Measurements from ENCODE around the gene PDE6A.
"Not testable (repeated sequence)": the region's sequence is repeated elsewhere in the genome, so short reads cannot be mapped to it uniquely, and the experiment has no call there.

The PDE6A gene

DNA sequence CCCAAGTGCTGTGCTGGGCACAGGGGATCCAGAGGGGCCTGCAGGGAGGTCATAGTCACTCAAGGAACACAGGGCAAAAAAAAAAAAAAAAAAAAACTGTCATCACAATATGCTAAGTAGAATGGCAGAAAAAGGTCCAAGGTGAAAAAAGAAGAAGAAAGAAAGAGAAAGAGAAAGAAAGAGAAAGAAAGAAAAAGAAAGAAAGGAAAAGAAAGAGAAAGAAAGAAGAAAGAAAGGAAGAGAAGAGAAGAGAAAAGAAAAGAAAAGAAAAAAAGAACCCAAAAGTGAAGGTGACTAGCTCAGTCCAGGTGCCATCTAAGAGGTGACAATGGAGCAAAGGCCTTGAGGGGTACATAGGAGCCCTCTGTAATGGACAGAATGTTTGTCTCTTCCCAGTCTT, 73.9 kb downstream of the PDE6A start:
- intact Hi-C loops (cut with DNase I): no loop called here

DNA sequence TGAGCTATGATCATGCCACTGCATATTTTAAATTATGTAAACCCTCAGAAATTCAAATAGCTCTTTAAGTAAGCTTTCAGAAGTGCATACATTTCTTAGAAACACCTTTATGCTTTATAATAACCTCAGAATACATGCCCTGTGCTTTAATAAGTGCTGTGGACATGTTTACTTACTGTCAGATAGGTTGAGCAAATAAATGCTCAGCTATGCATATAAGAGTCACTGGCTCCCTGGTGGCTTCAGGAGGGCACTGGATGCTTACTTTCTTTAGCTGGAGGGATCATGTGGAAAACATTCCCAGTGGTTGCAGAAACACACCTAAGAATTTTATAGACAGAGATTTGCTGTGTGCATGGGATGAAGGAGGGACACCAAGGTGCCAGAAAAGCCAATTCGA, 74.4 kb downstream of the PDE6A start:
- intact Hi-C loops (cut with DNase I): no loop called here
- no peak for DNase-seq

More for the DNA sequence above, 73.9 kb downstream of the PDE6A start:
- DNase-seq: no peak

DNA sequence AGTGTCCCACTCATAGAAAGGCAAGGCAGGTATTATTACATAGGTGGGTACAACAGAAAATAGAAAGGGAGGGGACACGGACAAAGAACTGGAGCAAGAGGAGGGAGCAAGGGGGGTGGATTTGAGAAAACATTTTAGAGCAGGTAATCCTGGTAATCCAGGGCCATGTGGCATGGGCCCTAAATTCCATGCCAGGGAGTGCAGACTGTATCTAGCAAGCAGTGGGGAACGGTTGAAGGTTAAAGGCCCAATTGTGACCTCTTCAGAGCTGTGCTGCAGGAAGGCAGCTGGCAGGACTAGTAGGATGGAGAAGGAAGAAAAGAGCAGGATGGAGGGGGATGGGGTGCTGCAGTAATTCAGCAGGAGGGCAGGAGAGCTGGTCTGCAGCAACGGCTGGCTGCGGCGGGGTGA, 75.2 kb downstream of the PDE6A start:
- intact Hi-C loops (cut with DNase I): no loop called here
- no peak for DNase-seq

DNA sequence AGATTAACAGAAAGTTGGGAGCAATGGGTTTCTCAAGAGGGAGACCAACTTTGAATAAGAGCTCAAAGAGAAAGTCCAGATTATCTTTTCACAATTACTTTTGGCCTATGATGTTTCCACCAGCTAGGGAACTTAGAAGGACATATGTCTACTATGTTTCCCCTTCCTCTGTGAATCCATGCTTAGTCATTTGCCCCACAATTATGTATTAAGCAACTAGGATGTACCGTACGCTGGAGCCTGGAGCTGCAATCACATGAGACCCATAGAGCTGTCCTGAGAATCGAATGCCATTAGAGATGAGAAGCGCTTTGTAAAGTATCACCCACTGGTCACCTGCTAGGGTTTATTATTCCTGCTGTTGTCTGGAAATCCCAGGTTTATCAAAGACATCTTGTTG, 78.8 kb downstream of the PDE6A start:
- intact Hi-C loops (cut with DNase I): no loop called here
- DNase-seq: no peak

DNA sequence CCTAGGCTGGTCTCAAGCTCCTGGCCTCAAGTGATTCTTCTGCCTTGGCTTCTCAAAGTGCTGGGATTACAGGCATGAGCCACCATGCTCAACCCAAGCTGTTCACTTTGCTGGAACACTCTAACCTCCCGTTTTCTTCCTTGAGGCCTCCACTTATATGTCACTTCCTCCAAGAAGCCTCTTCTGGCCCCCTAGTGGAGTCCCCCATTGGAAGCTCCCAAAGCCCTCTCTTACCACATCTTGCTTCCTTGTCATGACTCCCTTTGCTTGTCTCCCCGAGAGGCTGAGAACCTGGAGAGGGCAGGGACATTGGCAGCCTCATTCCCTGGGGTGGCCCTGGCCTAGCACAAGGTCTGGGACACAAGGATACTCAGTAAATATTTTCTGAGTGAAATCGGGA, 80.8 kb downstream of the PDE6A start:
- intact Hi-C loops (cut with DNase I): no loop called here
- no peak for DNase-seq

DNA sequence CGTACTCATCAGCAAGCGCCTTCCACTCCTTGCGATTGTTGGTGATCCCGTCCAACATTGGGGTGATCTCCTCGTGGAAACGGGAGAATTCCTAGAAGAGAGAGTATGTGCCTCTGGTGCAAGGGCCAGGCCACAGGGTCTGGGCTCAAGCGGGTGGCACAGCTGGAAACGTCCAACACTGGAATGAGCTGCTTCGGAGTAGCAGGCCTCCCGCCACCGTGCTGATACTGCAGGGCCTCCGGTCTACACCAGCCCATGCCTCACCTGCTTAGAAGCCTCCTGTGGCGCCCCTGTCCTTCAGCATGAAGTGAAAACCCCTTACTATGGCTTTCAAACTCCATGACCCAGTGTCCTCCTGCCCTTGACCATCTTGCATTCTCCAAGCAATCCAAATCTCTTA, 81.4 kb downstream of the PDE6A start:
- intact Hi-C loops (cut with DNase I): no loop called here
- no peak for DNase-seq

DNA sequence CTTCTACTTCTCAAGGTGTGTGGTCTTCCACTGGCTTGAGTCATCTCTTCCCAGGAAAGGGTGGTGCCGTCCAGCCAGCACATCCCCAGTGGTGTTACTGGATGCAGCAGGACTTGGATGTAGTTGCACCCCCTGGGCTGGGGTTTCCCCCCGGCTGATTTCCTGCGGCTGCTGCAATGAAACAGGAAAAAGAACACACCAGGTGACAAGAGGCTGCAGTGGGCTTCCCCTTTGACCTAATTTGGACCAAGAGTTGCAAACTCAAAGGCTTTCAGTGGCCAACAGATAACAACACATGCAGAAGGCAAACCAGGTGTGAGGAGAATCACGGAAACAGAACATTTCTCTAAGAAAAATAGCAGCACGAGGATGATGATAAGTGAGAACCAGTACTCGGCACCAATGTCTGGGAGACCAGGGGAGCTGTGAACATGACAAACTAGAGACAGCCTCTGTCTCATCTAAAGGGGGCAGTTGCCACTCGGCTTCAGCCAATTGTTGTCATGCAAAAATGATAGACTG, 83.7 kb downstream of the PDE6A start:
- intact Hi-C loops (cut with DNase I): no loop called here
- DNase-seq: no peak

DNA sequence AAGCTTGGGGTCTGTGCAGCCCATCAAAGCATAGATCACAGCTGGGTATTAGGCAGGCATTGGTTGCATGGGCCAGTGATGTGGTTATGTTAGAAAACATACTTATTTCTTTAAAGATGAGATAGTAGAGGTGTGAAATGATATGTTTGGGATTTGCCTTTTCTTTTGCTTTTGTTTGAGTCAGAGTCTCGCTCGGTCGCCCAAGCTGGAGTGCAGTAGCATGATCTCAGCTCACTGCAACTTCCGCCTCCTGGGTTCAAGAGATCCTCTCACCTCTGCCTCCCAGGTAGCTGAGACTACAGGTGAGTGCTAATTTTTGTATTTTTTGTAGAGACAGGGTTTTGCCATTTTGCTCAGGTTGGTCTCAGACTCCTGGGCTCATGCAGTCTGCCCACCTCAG, 84.8 kb downstream of the PDE6A start:
- intact Hi-C loops (cut with DNase I): no loop called here
- no peak for DNase-seq

DNA sequence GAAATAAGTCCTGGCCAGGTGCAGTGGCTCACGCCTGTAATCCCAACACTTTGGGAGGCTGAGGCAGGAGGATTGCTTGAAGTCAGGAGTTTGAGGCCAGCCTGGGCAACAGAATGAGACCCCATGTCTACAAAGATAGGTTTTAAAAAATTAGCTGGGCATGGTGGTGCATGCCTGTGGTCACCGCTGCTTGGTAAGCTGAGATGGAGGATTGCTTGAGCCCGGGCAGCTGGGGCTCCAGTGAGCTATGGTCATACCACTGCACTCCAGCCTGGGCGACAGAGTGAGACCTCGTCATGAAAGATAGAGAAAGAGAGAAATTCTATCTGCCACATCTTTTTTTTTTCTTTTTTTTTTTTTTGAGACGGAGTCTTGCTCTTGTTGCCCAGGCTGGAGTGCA, 86.1 kb downstream of the PDE6A start:
- DNase-seq; intact Hi-C loops (cut with DNase I): not testable (repeated sequence)

DNA sequence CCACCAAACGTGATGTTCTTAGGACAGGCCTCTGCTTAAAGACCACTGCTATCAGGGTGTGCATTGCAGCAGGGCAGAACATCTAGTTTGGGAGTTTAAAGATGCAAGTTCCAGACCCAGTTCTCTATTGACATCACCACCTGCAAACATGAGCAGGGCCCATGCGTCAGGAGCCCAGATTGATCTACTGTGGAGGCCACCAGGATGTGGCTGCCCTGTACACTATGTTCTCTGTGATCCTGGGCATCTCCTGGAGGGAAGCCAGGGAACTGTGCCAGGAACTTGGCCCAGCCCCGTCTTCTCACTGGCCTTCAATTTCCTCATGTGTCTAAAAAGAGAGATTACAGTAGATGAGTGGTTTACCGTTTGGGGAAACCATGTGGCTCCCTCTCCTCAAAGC, 87.1 kb downstream of the PDE6A start:
- intact Hi-C loops (cut with DNase I): no loop called here
- DNase-seq: peak in 7 of 10 donors; percentile 23 to 90 (median 51)

DNA sequence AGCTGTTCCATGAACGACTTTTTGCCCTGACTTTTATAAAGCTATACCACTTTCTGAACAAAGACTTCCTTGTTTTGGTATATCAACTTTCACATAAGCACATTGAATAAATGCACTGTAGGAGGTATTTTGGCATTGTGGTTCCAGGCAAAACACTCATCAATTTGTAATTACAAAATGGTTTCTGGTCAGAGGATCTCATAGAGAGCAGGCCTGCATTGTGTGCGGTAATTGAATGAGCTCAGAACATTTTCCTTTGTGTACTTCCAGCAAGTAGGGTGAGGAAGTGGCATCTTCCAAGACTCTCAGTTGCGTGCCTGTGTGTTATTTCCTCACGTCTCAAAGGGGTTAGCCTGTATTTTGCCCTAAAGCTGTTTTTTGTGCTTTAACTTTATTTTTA, 89.2 kb downstream of the PDE6A start:
- DNase-seq: no peak
- intact Hi-C loops (cut with DNase I): no loop called here

DNA sequence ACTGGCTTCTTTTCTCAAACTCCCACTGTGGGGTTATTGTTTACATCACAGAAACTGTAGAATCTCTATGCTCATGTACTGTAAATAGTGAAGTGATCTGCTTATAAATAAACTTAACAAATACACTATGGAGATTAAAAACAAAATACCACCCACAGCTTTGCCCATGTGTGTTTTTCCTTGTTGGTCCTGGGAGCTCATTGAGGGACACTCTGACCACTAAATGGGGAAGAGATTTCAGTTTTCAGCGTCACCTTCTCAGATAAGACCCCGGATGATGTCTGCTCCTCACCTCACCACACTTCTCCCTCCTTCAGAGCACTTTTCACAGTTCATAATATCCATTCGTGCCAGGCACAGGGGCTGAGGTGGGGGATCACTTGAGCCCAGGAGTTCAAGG, 89.7 kb downstream of the PDE6A start:
- intact Hi-C loops (cut with DNase I): loop anchor here (5.0 kb wide), 1 partner anchor 107 kb away; the partner anchor contains the start of gene SLC26A2
- DNase-seq: no peak

DNA sequence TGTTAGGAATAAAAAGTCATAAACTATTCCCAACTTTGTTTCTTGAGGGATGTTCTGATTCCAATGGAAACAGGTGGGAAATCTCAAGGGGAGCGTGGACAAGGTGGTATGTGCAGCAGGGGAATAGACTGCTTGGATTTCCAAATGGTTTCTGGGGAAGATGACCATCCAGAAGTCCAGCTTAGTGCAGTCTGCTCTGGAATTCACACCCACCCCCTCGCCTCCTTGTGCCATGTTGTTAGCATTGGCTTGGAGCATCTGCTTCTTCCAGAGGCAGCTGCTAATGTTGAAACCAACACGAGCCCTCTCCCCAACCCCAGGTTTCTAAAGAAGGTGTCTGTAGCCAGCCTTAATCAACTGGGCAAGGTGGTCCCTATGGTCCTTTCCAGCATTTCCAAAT, 90.9 kb downstream of the PDE6A start:
- intact Hi-C loops (cut with DNase I): loop anchor here (5.0 kb wide), 1 partner anchor 109 kb away; the partner anchor contains the start of gene SLC26A2
- DNase-seq: no peak

DNA sequence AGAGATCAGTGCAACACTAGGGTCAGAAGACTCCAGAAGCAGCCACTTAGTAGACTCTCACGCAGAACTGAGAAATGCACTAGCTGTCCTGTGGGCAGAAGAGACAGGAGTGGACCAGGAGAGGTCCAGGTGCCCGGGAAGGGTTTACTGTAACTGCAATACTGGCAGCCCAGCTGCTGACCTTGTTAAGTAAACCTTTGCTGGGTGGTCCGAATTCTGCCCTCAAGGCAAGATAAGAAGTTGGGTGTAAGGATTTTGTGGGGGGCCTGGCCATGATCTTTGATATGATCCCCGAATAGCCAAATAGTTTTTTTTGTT, 91.3 kb downstream of the PDE6A start:
- no peak for DNase-seq
- intact Hi-C loops (cut with DNase I): loop anchor here (5.0 kb wide), 1 partner anchor 109 kb away; the partner anchor contains the start of gene SLC26A2

DNA sequence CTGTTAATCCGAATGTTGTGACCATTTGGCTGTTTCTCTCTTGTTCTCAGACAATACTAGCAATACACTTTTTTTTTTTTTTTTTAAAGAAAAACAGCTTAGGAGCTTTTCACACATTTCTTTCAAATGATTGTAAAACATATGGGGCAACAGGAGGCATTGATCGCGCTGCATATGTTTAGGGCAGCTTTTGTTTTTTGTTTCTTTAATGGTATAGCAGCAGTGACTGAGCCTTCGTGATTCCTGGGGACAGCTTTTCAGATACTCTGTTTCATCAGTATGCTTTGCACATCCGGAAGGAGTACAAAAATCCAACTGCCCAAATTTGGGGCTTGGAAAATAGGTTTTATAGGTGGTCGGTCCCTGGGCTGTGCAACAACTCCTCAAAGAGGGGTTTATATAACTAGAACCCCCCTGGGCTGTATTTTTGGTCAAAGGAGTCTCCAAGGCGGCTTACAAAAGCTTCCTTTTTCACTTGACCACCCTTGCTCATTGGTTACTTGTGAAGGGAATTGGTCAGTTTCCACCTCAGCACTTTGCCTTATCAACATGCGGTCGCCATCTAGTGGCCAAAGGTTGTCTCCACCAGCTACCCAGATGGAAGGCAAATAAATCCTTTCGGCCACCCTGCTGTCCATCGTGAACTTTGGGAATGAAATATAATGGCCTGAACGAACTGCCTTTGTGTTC, 91.8 kb downstream of the PDE6A start:
- intact Hi-C loops (cut with DNase I): loop anchor here (5.0 kb wide), 1 partner anchor 110 kb away; the partner anchor contains the start of gene SLC26A2
- DNase-seq: peak; percentile 41 to 92 (median 72)

DNA sequence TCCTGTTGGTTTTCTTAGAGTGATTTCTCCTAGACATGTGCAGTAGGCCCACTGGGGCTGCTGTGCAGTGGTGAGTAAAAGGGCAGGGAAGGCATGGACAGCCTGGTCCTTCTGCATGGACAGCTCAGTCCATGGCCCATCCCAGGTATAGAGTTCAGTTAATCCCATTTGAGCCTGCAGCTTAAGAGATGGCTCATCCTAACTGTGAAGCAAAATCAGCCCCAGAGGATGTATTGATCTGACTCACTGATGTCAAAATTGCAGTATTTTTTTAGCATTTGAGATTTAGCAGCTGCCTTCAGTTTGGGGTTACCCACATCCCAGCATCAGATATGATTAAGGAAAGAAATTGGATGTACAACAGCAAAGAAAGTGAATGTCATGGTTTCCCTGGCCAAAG, 93.4 kb downstream of the PDE6A start:
- intact Hi-C loops (cut with DNase I): loop anchor here (5.0 kb wide), 1 partner anchor 111 kb away; the partner anchor contains the start of gene SLC26A2
- peak in 1 of 10 donors; percentile 5 for DNase-seq

DNA sequence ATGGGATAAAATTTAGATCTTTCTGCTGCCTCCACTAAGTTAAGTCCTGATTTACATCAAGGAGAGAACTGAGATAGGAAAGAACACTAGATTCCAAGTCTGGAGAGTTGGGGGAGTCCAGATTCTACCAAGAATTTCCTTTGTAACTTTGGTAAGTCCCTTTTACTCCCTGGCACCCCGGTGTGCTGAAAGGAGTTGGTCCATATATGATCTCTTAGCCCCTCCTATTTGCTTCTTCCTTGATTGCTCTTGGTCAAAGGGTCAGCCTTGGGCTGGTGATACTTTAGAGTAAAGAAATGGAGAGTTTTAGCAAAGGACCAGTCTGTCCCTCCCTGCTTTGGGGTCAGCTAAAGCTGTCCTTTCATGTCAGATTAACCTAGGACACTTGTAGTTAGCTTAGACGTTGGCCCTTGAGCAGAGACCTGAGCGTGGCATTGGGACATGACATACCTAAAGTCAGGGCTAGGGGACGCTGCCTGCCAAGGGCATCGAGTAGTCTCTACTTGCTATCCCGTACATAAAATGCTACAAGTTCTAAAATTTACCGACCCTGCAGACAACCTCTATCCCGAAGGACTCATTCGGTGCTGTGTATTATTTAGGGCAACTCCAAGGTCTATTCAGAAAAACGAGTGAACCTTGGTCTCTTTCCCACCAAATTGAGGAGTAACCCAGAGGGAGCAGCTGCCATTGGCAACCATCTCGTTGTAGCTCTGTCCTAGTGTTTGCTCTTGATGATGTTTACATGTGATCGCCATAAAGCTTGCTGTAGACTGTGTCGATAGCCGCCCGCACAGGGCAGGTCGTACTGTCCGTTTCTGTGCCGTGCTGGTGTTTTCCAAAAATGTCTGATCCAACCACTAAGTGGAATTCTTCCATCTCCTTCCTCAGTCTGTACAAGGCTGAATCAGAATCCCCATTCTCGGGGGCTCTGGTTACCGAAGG, 94.4 kb downstream of the PDE6A start:
- intact Hi-C loops (cut with DNase I): loop anchor here (5.0 kb wide), 1 partner anchor 112 kb away; the partner anchor contains the start of gene SLC26A2
- DNase-seq: peak in 1 of 10 donors; percentile 24

DNA sequence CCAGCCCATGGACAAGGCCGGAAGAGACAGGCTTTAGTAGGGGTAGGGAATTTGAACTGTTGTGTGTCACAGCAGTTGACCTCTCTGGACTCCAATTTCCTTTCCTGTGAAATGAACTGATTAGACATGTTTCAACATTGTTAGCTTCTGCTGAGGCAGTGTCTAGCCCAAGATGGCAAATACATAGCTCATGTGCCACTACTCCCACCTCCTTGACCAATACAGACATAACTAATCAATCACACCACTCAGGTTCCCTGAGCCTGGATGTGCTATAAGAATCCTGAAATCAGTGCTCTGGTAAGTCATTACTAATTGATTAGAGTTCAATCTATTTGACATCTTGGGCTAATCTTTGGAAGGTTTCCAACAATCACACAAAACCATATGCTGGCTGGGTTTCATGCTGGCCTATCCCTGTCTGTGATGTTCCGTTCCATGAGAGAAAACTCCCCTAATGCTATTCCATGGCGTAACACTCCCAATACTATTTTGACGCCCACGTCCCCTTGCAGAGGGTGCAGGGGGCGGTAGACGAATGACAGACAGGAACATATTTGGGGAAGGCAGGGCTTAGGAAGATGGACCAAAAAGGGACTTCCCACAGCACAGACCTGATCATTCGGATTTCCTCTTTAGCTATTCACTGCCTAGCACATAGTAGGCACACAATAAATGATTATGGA, 95.2 kb downstream of the PDE6A start:
- intact Hi-C loops (cut with DNase I): no loop called here
- no peak for DNase-seq

DNA sequence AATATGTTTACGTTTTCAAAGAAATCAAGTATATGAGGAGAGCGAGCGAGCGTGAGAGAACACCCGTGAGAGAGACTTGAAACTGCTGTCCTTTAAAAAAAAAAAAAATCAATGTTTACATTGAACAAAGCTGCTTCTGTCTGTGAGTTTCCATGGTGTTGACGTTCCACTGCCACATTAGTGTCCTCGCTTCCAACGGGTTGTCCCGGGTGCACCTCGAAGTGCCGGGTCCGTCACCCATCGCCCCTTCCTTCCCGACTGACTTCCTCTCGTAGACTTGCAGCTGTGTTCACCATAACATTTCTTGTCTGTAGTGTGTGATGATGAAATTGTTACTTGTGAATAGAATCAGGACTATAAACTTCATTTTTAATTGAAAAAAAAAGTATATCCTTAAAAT, 97.0 kb downstream of the PDE6A start:
- intact Hi-C loops (cut with DNase I): no loop called here
- peak in 1 of 10 donors; percentile 50 for DNase-seq

DNA sequence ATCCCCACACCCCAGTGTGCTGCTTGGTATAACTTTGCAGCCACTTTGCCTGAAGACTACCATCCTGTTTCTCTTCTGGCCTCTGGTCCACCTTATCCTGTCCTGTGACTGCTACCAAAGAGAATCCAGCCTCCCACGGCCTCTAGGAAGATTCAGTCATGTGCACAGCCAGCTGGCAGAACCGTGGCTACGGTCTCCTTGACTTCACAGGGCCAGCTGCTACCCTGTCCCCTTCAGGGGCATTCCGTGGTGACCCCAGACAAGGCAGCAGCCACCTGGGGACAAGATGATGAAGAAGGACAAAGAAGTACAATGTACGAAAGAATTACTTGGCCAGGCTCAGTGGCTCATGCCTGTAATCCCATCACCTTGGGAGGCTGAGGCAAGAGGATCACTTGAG, 98.6 kb downstream of the PDE6A start:
- DNase-seq: peak in 1 of 10 donors; percentile 20

DNA sequence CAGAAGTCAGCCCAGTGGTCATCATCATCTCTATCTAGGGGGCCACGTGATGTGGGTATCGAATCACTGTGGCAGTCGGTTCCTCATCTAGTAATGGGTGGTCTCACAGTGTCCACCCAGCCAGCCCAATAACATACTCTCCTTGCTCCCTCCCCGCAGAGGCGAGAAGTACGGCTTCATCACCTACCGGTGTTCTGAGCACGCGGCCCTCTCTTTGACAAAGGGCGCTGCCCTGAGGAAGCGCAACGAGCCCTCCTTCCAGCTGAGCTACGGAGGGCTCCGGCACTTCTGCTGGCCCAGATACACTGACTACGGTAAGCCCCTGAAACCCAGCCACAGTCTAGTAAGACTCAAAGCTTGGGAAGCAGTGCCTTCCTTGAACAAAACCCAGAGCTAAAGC, 99.0 kb downstream of the PDE6A start:
- DNase-seq: peak in 1 of 10 donors; percentile 13
- intact Hi-C loops (cut with DNase I): no loop called here

More for the DNA sequence above, 98.6 kb downstream of the PDE6A start:
- intact Hi-C loops (cut with DNase I): no loop called here

Measured in posterior cingulate gyrus (tissue), 11 donors.